ENCODE measurements around the gene LDB2.

LDB2 gene

DNA sequence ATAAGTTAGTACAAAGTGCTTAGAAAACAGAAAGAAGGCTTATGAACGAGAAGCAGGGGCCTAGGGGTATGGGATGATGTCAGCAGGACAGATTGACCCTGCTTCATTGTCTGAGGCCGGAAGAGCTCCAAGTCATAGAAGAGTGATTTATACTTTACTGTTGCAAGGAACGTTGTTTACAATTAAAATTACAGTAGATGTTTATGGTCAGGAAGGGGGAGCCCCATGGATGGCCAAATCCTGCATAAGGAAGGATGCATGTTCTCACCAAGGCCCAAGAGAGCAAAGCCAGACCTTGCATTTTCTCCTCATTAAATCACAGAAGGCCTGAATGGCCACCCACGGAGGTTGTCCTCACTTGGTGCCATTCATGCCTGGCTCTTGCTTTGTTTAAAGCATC lies 115.3 kb downstream of the LDB2 start:
- H3K9me3 Mint-ChIP-seq = no peaks in the 10 kb centered on the region
- H3K4me3 Mint-ChIP-seq = no peak overlapping the region
- CTCF ChIA-PET = interaction anchor here (1.6 kb wide), 1 partner anchor 11 kb away, joined by 5 read pairs; no protein-coding TSS in a partner anchor
- no peak for DNase-seq
- H3K27ac Mint-ChIP-seq = no peak overlapping the region
- H3K36me3 Mint-ChIP-seq = no peaks in the 10 kb centered on the region
- no peaks in the 10 kb centered on the region for H3K27me3 Mint-ChIP-seq
- H3K4me1 Mint-ChIP-seq = no peaks in the 10 kb centered on the region

DNA sequence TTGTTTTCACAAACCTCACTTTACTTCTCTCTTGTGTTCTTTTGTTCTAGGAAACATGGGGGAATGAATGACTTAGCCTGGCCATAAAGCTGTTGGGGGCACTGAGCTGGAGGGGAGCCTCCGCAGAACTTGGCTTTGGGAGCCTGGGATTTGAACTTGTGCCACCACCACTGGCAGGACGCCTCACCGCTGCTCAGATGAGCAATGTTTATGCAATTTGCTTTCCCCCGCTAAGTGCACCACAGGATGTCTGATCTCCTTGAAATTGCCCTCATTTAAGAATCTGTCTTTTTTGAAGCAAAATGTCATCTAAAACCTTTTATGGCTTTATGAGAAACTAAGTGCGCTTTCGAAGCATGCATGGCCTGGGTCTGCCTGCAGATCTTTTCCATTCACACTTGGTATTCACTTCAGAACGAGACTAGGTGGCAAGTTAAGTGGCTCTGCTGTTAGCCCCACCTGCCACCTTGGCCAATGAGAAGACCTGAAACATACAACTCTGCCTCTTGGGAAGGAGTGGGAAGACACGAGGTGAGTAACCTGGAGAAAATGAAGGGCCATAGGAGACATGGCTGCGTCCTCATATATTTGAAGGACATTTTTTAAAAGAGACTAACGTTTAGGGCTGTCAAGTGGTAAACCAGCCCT lies 119.3 kb downstream of the LDB2 start:
- Mint-ChIP-seq H3K27me3 (no peaks in the 10 kb centered on the region), H3K4me3 (no peak overlapping the region), H3K36me3 (no peaks in the 10 kb centered on the region), H3K4me1 (no peaks in the 10 kb centered on the region), H3K9me3 (no peaks in the 10 kb centered on the region), H3K27ac (no peak overlapping the region)
- DNase-seq = no peak
- CTCF ChIA-PET = no interaction called here

DNA sequence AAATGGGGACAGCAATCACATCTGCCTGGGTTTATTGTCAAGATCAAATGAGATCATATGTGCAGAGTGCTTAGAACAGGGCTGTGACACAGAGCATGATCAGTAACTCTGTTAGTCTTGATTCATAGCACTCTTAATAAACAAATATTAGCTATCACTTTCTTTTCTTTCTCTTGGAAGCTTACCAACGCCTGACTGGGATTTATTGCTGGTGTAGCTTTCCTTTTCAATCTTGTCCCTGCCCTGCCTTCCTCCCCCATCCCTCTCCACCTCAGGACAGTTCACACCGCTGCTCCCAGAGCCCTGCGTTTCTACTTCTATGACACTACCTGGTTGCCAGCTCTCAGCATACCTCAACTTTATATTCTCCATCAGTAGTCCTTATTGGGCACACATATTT lies 120.7 kb downstream of the LDB2 start:
- no peak overlapping the region for H3K27ac Mint-ChIP-seq
- no peaks in the 10 kb centered on the region for H3K4me1 Mint-ChIP-seq
- no peaks in the 10 kb centered on the region for H3K9me3 Mint-ChIP-seq
- no peaks in the 10 kb centered on the region for H3K36me3 Mint-ChIP-seq
- no peak overlapping the region for H3K4me3 Mint-ChIP-seq
- CTCF ChIA-PET = no interaction called here
- H3K27me3 Mint-ChIP-seq = no peaks in the 10 kb centered on the region
- DNase-seq = no peak

DNA sequence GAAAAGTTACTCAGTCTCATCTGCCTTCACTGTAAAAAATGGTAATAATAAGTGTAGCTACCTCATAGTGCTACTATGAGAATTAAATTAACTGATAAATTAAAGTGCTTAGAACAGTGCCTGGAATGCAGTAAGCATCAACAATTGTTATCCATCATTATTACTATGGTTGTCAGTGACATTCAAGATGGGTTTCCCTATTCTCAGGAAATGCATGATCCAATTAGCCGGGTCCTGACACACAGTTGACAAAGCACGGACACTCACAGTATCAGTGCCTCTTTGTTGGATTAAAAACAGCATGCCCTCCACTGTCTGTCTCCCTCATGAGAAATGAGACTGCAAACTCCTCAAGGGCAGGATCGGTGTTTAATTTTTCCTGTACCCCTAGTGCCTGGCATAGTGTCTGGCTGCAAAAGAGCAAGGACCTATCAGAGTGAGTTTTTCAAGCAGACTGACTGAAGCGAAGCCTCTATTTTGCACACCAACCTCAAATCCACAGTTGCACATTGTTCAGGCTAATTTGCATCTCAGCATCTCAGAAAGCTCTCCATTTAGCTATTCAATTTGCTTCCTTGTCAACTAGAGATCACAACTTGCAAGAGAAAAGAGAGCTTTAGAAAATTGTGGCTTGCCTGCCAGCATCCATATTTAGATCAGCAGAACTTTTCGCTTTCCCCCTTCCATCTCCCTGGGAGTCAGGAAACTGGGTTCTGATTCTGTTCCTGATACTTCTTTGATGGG lies 122.9 kb downstream of the LDB2 start:
- Mint-ChIP-seq H3K27ac (no peak overlapping the region), H3K9me3 (no peaks in the 10 kb centered on the region), H3K36me3 (no peaks in the 10 kb centered on the region), H3K4me1 (no peaks in the 10 kb centered on the region), H3K27me3 (no peaks in the 10 kb centered on the region), H3K4me3 (no peak overlapping the region)
- DNase-seq = no peak
- CTCF ChIA-PET = interaction anchor here (1.3 kb wide), 1 partner anchor 19 kb away, joined by 3 read pairs; no protein-coding TSS in a partner anchor

DNA sequence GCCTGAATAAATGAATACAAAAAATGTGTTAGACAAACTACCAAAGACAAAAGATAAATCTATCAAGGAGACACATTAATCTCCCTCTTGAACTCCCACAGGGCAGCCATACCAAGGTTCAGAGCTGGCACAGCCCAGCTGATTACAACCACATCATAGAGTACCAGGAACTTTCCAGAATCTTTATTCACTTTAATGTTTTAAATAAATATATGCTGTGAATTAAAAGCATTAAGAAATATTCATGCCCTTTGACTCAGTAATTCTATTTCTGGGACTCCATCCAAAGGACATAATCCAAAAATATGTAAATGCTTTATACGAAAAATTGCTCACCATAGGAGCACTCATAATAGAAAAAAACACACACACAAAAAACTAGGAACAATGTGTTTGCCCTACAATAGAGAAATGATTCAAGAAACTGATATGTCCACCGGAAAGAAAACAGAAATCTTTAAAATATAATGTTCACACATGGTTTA lies 126.0 kb downstream of the LDB2 start:
- CTCF ChIA-PET = no interaction called here
- Mint-ChIP-seq H3K4me1 (no peaks in the 10 kb centered on the region), H3K9me3 (no peaks in the 10 kb centered on the region), H3K36me3 (no peaks in the 10 kb centered on the region), H3K27me3 (no peaks in the 10 kb centered on the region), H3K27ac (no peak overlapping the region), H3K4me3 (no peak overlapping the region)
- DNase-seq = no peak

DNA sequence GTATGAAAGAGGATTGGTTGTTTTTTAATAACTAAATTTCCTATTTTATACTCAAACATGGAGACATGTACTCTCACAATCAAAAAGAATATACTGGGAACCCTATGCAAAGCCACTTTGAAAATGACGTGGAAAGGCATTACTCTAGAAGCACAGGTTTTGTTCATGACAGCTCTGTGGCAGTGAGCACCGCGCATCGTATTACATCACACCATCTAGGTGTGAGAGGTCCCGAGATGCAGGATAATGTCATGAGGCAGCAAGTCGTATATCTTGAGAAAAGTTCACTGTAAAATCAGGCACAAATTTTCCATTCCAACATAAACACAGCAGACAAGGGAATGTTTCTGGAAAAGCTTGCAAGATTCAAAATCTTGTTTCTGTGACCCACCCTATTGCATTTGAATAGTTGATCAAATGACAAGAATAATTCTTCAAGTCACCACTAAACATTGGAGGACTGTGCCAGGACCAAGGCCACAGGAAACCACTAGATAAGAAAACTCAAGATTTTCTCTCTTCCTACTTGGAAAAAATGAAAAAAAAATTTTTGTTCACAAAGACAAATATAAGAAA lies 127.6 kb downstream of the LDB2 start:
- Mint-ChIP-seq H3K4me1 (no peaks in the 10 kb centered on the region), H3K4me3 (no peak overlapping the region), H3K9me3 (no peaks in the 10 kb centered on the region), H3K36me3 (no peaks in the 10 kb centered on the region), H3K27ac (no peak overlapping the region), H3K27me3 (no peaks in the 10 kb centered on the region)
- CTCF ChIA-PET = interaction anchor here (0.8 kb wide), 1 partner anchor 146 kb away, joined by 3 read pairs; no protein-coding TSS in a partner anchor
- no peak for DNase-seq

DNA sequence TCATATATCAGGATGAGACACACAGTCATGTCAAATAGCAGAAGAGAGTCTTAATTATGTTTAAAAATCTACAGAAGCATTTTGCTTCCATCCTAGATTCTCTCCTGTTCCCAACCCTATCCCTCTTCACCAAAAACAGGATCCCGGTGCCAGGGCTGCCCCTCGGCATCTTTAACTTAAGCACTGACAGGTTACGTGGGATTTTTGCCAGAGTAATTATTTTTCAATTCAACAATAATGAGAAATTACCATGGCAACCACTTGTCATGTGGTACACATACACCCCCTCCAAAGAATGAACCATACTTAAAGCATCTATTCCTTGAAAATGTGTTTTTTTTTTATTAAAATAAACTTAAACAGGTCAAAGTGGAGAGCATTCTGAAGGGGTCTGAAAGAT lies 130.6 kb downstream of the LDB2 start:
- Mint-ChIP-seq H3K36me3 (no peaks in the 10 kb centered on the region), H3K4me3 (no peak overlapping the region), H3K9me3 (no peaks in the 10 kb centered on the region), H3K27ac (no peak overlapping the region), H3K4me1 (no peaks in the 10 kb centered on the region), H3K27me3 (no peaks in the 10 kb centered on the region)
- CTCF ChIA-PET = interaction anchor here (0.6 to 0.9 kb wide), 2 partner anchors 9 to 15 kb away, joined by 3 read pairs; no protein-coding TSS in a partner anchor
- no peak for DNase-seq

DNA sequence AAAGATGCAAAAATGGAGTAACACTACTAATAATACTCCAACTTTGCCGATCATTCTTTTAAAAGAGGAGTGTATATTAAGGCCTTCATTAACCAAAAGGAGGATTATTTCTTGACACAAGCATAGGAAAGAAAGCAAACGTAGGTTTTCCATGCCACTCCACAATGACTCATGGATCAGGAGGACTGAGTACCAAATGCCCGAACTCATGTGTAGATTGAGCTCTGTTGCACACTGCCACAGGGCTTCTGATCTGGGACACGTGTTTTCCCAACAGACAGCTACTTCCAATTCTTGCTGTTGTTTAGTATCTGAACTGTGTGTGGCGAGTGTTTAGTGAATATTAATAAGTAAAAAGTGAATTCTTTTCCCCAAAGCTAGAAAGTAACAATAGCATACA lies 131.2 kb downstream of the LDB2 start:
- H3K4me1 Mint-ChIP-seq = no peaks in the 10 kb centered on the region
- H3K27me3 Mint-ChIP-seq = no peaks in the 10 kb centered on the region
- no peak overlapping the region for H3K4me3 Mint-ChIP-seq
- H3K9me3 Mint-ChIP-seq = no peaks in the 10 kb centered on the region
- no peak overlapping the region for H3K27ac Mint-ChIP-seq
- CTCF ChIA-PET = interaction anchor here (0.9 kb wide), 1 partner anchor 14 kb away, joined by 3 read pairs; no protein-coding TSS in a partner anchor
- H3K36me3 Mint-ChIP-seq = no peaks in the 10 kb centered on the region
- no peak for DNase-seq

DNA sequence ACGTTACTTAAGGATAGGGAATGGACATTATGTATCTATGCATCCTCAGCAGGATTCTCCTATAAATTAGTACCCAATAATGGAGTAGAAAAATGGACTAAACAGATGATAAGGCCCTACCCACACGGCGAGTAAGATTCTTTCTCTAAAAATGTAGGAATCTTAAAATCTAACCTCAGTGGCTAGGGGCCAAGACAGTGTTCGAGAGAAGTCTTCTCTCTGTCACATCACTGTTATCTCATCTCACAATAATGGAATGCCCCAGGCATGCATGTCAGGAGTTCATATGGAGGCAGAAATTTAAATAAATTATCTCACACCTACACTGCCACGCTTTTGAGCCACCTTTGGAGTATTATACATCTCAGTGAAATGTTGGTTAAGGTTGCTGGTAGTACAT lies 132.9 kb downstream of the LDB2 start:
- H3K36me3 Mint-ChIP-seq = no peaks in the 10 kb centered on the region
- no peaks in the 10 kb centered on the region for H3K9me3 Mint-ChIP-seq
- H3K4me3 Mint-ChIP-seq = no peak overlapping the region
- no peaks in the 10 kb centered on the region for H3K27me3 Mint-ChIP-seq
- DNase-seq = no peak
- H3K27ac Mint-ChIP-seq = no peak overlapping the region
- CTCF ChIA-PET = no interaction called here
- H3K4me1 Mint-ChIP-seq = no peaks in the 10 kb centered on the region

DNA sequence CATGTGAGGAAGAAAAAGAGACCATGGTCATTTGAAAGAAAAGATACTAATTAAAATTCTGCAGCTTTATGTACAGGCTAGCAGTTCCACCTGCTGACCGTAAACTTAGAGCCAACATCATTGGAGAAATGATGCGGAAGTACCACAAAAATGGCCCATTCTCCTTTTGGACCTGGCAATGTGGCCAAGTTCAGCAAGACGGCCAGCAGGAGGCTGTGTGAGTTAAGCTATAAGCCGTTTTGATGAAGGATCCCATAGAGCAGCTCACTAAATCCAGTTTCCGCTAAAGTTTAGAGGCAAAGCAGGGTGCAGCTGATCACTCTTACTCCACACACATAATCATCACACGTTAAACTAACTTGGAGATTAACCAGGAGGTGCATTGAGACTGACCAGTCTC lies 133.8 kb downstream of the LDB2 start:
- Mint-ChIP-seq H3K4me3 (no peak overlapping the region), H3K9me3 (no peaks in the 10 kb centered on the region), H3K4me1 (no peaks in the 10 kb centered on the region), H3K27me3 (no peaks in the 10 kb centered on the region), H3K27ac (no peak overlapping the region), H3K36me3 (no peaks in the 10 kb centered on the region)
- no peak for DNase-seq
- CTCF ChIA-PET = interaction anchor here (0.6 kb wide), 1 partner anchor 192 kb away, joined by 3 read pairs; no protein-coding TSS in a partner anchor

DNA sequence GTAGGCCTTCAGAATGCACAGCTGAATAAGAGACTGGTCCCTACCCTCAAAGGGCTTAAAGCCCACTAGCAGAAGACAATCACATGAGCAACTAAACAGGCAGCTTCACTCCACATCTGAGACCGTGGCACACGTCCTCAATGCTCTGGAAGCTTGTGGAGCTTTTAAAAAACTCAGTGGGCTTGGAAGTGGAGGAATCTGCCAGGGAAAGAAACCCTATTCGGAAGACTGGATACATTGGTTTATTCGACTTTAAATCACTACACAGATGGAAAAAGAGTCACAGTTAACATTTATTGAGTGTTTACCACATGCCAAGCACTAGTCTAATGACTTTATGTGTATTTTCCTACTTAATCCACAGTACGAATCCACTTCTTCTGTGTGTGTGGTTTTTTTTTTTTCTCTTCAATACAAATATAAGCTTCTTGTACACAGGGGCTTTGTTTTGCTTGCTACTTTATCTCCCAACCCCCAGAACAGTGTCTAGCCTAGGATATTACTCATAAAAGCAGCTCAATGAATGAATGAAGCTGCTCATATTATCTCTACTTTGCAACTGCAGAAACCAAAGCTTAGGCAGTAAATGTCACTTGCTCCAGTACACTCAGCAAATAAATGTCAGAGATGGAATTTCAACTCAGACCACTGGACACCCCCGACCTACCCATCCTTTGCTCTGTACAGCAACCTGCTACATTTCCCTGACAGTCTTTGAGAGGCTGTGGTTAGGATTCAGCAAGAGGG lies 137.7 kb downstream of the LDB2 start:
- Mint-ChIP-seq H3K27me3 (no peaks in the 10 kb centered on the region), H3K9me3 (no peaks in the 10 kb centered on the region), H3K4me3 (no peak overlapping the region), H3K4me1 (no peaks in the 10 kb centered on the region), H3K27ac (no peak overlapping the region), H3K36me3 (no peaks in the 10 kb centered on the region)
- DNase-seq = no peak
- CTCF ChIA-PET = interaction anchor here (0.7 kb wide), 1 partner anchor 121 kb away, joined by 3 read pairs; no protein-coding TSS in a partner anchor

DNA sequence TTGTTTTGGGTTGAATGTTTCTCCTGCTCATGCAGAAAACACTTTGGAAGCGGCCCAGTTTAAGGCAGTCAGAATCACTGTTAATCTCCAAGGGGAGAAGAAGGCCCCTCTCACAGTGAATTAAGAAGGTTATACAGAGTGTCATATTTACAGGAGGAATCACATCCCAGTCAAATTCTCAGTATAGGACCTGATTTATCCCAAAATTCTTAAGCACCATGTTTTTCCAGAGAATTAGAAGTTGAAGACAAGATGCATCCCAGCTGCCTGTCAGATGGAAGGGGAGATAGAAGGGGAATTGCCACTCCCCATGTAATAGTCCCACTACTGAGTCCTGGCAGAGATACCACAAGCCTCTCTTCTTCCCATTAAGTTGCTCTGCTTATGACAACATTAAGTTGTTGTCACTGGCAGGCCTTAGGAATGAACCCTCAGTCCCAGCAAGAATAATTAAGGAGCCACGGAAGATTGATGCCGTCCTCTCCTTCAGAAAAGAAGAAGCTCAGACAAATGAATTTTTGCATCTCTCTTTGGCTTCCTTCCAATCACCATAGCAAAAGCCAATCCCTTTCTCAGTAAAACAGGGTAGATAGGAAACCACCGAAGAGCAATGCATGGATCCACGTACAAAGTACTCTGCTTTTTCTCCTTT lies 138.4 kb downstream of the LDB2 start:
- Mint-ChIP-seq H3K4me1 (no peaks in the 10 kb centered on the region), H3K4me3 (no peak overlapping the region), H3K9me3 (no peaks in the 10 kb centered on the region), H3K27me3 (no peaks in the 10 kb centered on the region), H3K27ac (no peak overlapping the region), H3K36me3 (no peaks in the 10 kb centered on the region)
- DNase-seq = no peak
- CTCF ChIA-PET = no interaction called here

DNA sequence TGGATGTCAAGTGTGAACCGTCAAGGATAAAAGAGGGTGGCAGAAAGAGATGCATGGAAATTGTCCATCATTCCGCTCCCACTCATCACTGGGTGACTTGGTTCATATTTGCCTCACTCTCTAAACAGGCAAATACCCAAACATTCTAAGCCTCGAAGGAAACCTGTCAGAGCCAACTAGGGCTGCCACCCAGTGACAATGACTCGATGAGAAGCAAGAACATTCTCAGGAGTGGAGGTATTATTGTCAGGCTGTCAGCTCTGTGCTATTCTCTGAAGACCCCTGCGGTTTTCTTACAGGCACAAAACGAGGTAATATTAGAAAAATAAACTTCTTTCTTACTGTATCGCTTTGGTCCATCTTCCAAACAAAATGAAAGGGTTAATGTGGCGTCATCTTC lies 139.6 kb downstream of the LDB2 start:
- no peaks in the 10 kb centered on the region for H3K27me3 Mint-ChIP-seq
- DNase-seq = no peak
- CTCF ChIA-PET = interaction anchor here (0.7 kb wide), 1 partner anchor 9 kb away, joined by 3 read pairs; no protein-coding TSS in a partner anchor

DNA sequence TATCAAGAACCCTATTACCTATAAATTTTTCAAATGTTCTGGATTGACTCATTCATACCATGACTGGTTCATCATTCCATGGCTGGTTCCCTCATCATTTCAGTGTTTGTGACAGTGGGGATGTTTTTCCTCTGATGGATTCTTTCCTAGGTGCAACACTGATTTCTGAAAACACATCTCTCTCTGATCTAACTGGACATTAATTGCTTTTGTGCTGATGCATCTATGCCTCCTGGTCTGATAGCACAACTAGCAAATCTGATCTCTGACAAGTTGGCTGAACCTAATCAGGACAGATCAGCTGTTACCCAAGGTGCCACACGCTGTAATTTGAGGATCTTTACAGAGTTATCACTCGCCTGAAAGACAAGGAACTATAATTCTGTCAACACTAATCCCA lies 140.2 kb downstream of the LDB2 start:
- H3K27ac Mint-ChIP-seq = no peak overlapping the region
- H3K4me1 Mint-ChIP-seq = no peaks in the 10 kb centered on the region
- no peaks in the 10 kb centered on the region for H3K27me3 Mint-ChIP-seq
- no peaks in the 10 kb centered on the region for H3K36me3 Mint-ChIP-seq
- no peak overlapping the region for H3K4me3 Mint-ChIP-seq
- no peaks in the 10 kb centered on the region for H3K9me3 Mint-ChIP-seq
- DNase-seq = no peak
- CTCF ChIA-PET = interaction anchor here (0.7 kb wide), 1 partner anchor 10 kb away, joined by 3 read pairs; no protein-coding TSS in a partner anchor

More for the DNA sequence above, 139.6 kb downstream of the LDB2 start:
- no peaks in the 10 kb centered on the region for H3K4me1 Mint-ChIP-seq
- H3K27ac Mint-ChIP-seq = no peak overlapping the region
- H3K9me3 Mint-ChIP-seq = no peaks in the 10 kb centered on the region
- H3K36me3 Mint-ChIP-seq = no peaks in the 10 kb centered on the region
- H3K4me3 Mint-ChIP-seq = no peak overlapping the region
